NCI-H1092 treated with DMSO at 0.1 percent for 48 hours (cell line): ENCODE results near the gene SARM1.
A peak's percentile ranks its signal among the peaks of the same experiment; 100 is the strongest.
"Not testable (repeated sequence)": the region's sequence is repeated elsewhere in the genome, so short reads cannot be mapped to it uniquely, and the experiment has no call there.

Experiments
- DNase-seq: peaks from one replicate; lab custom pipeline; 2025; lab: John Stamatoyannopoulos, UW

SARM1 gene

GRCh38 chr17:28371245-28372202 is at the start of gene SARM1:
TSS of gene SARM1 (plus strand) at chr17:28371694. CDS start at chr17:28372033, 339 bp downstream.
- DNase-seq: peak; percentile 85

GRCh38 chr17:28324267-28324745 is 47.2 kb upstream of the SARM1 start:
- no peak for DNase-seq

GRCh38 chr17:28324781-28325180 is 46.7 kb upstream of the SARM1 start:
- no peak for DNase-seq

- DNase-seq: no peak
Measured at GRCh38 chr17:28325211-28325610, 46.3 kb upstream of the SARM1 start.

- DNase-seq: no peak
Measured at GRCh38 chr17:28326114-28326513, 45.4 kb upstream of the SARM1 start.

GRCh38 chr17:28327031-28327607 is 44.4 kb upstream of the SARM1 start:
- no peak for DNase-seq

GRCh38 chr17:28327709-28328108 is 43.8 kb upstream of the SARM1 start:
- DNase-seq: no peak

- no peak for DNase-seq
Measured at GRCh38 chr17:28328325-28328724, 43.2 kb upstream of the SARM1 start.

GRCh38 chr17:28330671-28331070 is 40.8 kb upstream of the SARM1 start:
- no peak for DNase-seq

- DNase-seq: no peak
Measured at GRCh38 chr17:28331891-28332420, 39.5 kb upstream of the SARM1 start.

- DNase-seq: no peak
Measured at GRCh38 chr17:28333083-28333746, 38.3 kb upstream of the SARM1 start.

- no peak for DNase-seq
Measured at GRCh38 chr17:28334171-28334570, 37.3 kb upstream of the SARM1 start.

GRCh38 chr17:28334666-28335200 is 36.8 kb upstream of the SARM1 start:
- no peak for DNase-seq

- peak; percentile 99 for DNase-seq
Measured at GRCh38 chr17:28335201-28335958, 36.1 kb upstream of the SARM1 start, which contains the start of the genes IFT20 and TNFAIP1. TSS of gene IFT20 (minus strand) at chr17:28335472. CDS start at chr17:28331985, 3,487 bp downstream. TSS of gene TNFAIP1 (plus strand) at chr17:28335761. CDS start at chr17:28339522, 3,761 bp downstream.

- no peak for DNase-seq
Measured at GRCh38 chr17:28335959-28336871, 35.3 kb upstream of the SARM1 start.

GRCh38 chr17:28338056-28338768 is 33.3 kb upstream of the SARM1 start:
- DNase-seq: no peak

- DNase-seq: not testable (repeated sequence)
Measured at GRCh38 chr17:28338769-28339212, 32.7 kb upstream of the SARM1 start.

GRCh38 chr17:28339431-28339830 is 32.1 kb upstream of the SARM1 start:
- DNase-seq: no peak

- no peak for DNase-seq
Measured at GRCh38 chr17:28340374-28340773, 31.1 kb upstream of the SARM1 start.
